IPS-18a (cell line): ENCODE data around the gene TMEM14A.
"Not testable (repeated sequence)": the region's sequence is repeated elsewhere in the genome, so short reads cannot be mapped to it uniquely, and the experiment has no call there.

Experiments
- H3K27ac ChIP-seq: one replicate; pipeline ENCODE4 v1.5.1; 2013; ENCODE audit warnings: low read length
- H3K27me3 ChIP-seq: one replicate; pipeline ENCODE4 v1.6.1; 2013; ENCODE audit warnings: mild to moderate bottlenecking, low read length; ENCODE audit not compliant: control insufficient read depth, insufficient read depth
- H3K36me3 ChIP-seq: one replicate; pipeline ENCODE4 v1.6.1; 2013; ENCODE audit warnings: low read depth, low read length; ENCODE audit not compliant: control insufficient read depth
- H3K4me1 ChIP-seq: one replicate; pipeline ENCODE4 v1.6.1; 2013; ENCODE audit warnings: low read depth, low read length; ENCODE audit not compliant: control insufficient read depth
- H3K4me3 ChIP-seq: one replicate; pipeline ENCODE4 v1.5.1; 2013; ENCODE audit warnings: low read length
- H3K9ac ChIP-seq: one replicate; pipeline ENCODE4 v1.6.1; 2013; ENCODE audit warnings: mild to moderate bottlenecking, low read length, moderate library complexity
- H3K9me3 ChIP-seq: one replicate; pipeline ENCODE4 v1.6.1; 2013; ENCODE audit warnings: low read depth, low read length; ENCODE audit not compliant: control insufficient read depth

Gene TMEM14A

GRCh38 chr6:52642368-52642767 lies 28.5 kb upstream of the TMEM14A start:
- H3K9ac ChIP-seq = no peak overlapping the region
- no peaks in the 10 kb centered on the region for H3K9me3 ChIP-seq
- H3K4me1 ChIP-seq = peaks cover 6% of the 10 kb centered on the region
- no peaks in the 10 kb centered on the region for H3K36me3 ChIP-seq
- no peaks in the 10 kb centered on the region for H3K27me3 ChIP-seq
- H3K27ac ChIP-seq = no peak overlapping the region
- H3K4me3 ChIP-seq = no peak overlapping the region

- Histone ChIP-seq H3K9ac (no peak overlapping the region), H3K9me3 (no peaks in the 10 kb centered on the region), H3K4me1 (peaks cover 6% of the 10 kb centered on the region), H3K36me3 (no peaks in the 10 kb centered on the region), H3K27me3 (no peaks in the 10 kb centered on the region), H3K27ac (no peak overlapping the region), H3K4me3 (no peak overlapping the region)
Observed at GRCh38 chr6:52643158-52643557, 27.8 kb upstream of the TMEM14A start.

- Histone ChIP-seq H3K4me3 (no peak overlapping the region), H3K27me3 (no peaks in the 10 kb centered on the region), H3K4me1 (peaks cover 11% of the 10 kb centered on the region), H3K9me3 (no peaks in the 10 kb centered on the region), H3K9ac (no peak overlapping the region), H3K27ac (no peak overlapping the region), H3K36me3 (no peaks in the 10 kb centered on the region)
Observed at GRCh38 chr6:52644253-52644652, 26.7 kb upstream of the TMEM14A start.

- Histone ChIP-seq H3K36me3 (no peaks in the 10 kb centered on the region), H3K9ac (no peak overlapping the region), H3K27ac (no peak overlapping the region), H3K27me3 (no peaks in the 10 kb centered on the region), H3K4me1 (peaks cover 13% of the 10 kb centered on the region), H3K9me3 (no peaks in the 10 kb centered on the region), H3K4me3 (no peak overlapping the region)
Observed at GRCh38 chr6:52645976-52646375, 24.9 kb upstream of the TMEM14A start.

GRCh38 chr6:52647199-52647598 lies 23.7 kb upstream of the TMEM14A start:
- H3K36me3 ChIP-seq = no peaks in the 10 kb centered on the region
- H3K9me3 ChIP-seq = no peaks in the 10 kb centered on the region
- no peak overlapping the region for H3K27ac ChIP-seq
- H3K9ac ChIP-seq = no peak overlapping the region
- H3K27me3 ChIP-seq = no peaks in the 10 kb centered on the region
- peaks cover 13% of the 10 kb centered on the region for H3K4me1 ChIP-seq
- no peak overlapping the region for H3K4me3 ChIP-seq

GRCh38 chr6:52649536-52650160 lies 21.3 kb upstream of the TMEM14A start:
- H3K4me1 ChIP-seq = peaks cover 13% of the 10 kb centered on the region
- no peak overlapping the region for H3K27ac ChIP-seq
- H3K9ac ChIP-seq = no peak overlapping the region

GRCh38 chr6:52650941-52651340 lies 20.0 kb upstream of the TMEM14A start:
- H3K27ac ChIP-seq = no peak overlapping the region
- H3K9me3 ChIP-seq = no peaks in the 10 kb centered on the region
- H3K36me3 ChIP-seq = no peaks in the 10 kb centered on the region
- no peak overlapping the region for H3K9ac ChIP-seq
- H3K27me3 ChIP-seq = no peaks in the 10 kb centered on the region
- H3K4me1 ChIP-seq = peaks cover 13% of the 10 kb centered on the region
- H3K4me3 ChIP-seq = no peak overlapping the region

More at GRCh38 chr6:52649536-52650160, 21.3 kb upstream of the TMEM14A start:
- Histone ChIP-seq H3K9me3 (no peaks in the 10 kb centered on the region), H3K36me3 (no peaks in the 10 kb centered on the region), H3K27me3 (no peaks in the 10 kb centered on the region), H3K4me3 (no peak overlapping the region)

- Histone ChIP-seq H3K9ac (no peak overlapping the region), H3K27ac (no peak overlapping the region), H3K36me3 (no peaks in the 10 kb centered on the region), H3K27me3 (no peaks in the 10 kb centered on the region), H3K4me1 (peaks cover 13% of the 10 kb centered on the region), H3K4me3 (no peak overlapping the region), H3K9me3 (no peaks in the 10 kb centered on the region)
Observed at GRCh38 chr6:52653151-52653550, 17.8 kb upstream of the TMEM14A start.

- no peaks in the 10 kb centered on the region for H3K9me3 ChIP-seq
Observed at GRCh38 chr6:52654007-52654406, 16.9 kb upstream of the TMEM14A start.

GRCh38 chr6:52654592-52654991 lies 16.3 kb upstream of the TMEM14A start:
- Histone ChIP-seq H3K9me3 (no peaks in the 10 kb centered on the region), H3K4me1 (peaks cover 5% of the 10 kb centered on the region), H3K36me3 (no peaks in the 10 kb centered on the region), H3K27ac (no peak overlapping the region), H3K4me3 (no peak overlapping the region), H3K27me3 (no peaks in the 10 kb centered on the region), H3K9ac (no peak overlapping the region)

More at GRCh38 chr6:52654007-52654406, 16.9 kb upstream of the TMEM14A start:
- H3K4me1 ChIP-seq = peaks cover 11% of the 10 kb centered on the region
- H3K9ac ChIP-seq = no peak overlapping the region
- H3K27ac ChIP-seq = no peak overlapping the region
- no peaks in the 10 kb centered on the region for H3K36me3 ChIP-seq
- no peak overlapping the region for H3K4me3 ChIP-seq
- no peaks in the 10 kb centered on the region for H3K27me3 ChIP-seq

- H3K4me3 ChIP-seq, H3K36me3 ChIP-seq: not testable (repeated sequence)
Observed at GRCh38 chr6:52655941-52656340, 15.0 kb upstream of the TMEM14A start.

GRCh38 chr6:52657870-52658269 lies 13.0 kb upstream of the TMEM14A start:
- H3K27ac ChIP-seq = no peak overlapping the region
- H3K36me3 ChIP-seq = no peaks in the 10 kb centered on the region
- H3K9ac ChIP-seq = no peak overlapping the region
- H3K4me3 ChIP-seq = no peak overlapping the region
- H3K9me3 ChIP-seq = no peaks in the 10 kb centered on the region
- H3K27me3 ChIP-seq = no peaks in the 10 kb centered on the region
- H3K4me1 ChIP-seq = no peaks in the 10 kb centered on the region

More at GRCh38 chr6:52655941-52656340, 15.0 kb upstream of the TMEM14A start:
- H3K4me1 ChIP-seq, H3K27ac ChIP-seq, H3K27me3 ChIP-seq, H3K9ac ChIP-seq, H3K9me3 ChIP-seq: not testable (repeated sequence)
